HG03066 (cell line): ENCODE measurements around the gene WDFY3.

Experiments used
- ATAC-seq: cut with Tn5 transposase; IDR thresholded peaks from one replicate; pipeline ENCODE4 v1.9.1; 2021; ENCODE audit warnings: low read depth; ENCODE audit not compliant: unreplicated experiment

The WDFY3 gene

GRCh38 chr4:84966382-84967242, at the start of gene WDFY3:
TSS of gene WDFY3 (minus strand) at chr4:84966690. CDS start at chr4:84860591, 106,099 bp downstream.
- ATAC-seq: peak; percentile 62

GRCh38 chr4:85005865-85006377, 39.4 kb upstream of the WDFY3 start:
- no peak for ATAC-seq

- no peak for ATAC-seq
Measured at GRCh38 chr4:85000343-85000742, 33.9 kb upstream of the WDFY3 start.

- ATAC-seq: no peak
Measured at GRCh38 chr4:84995386-84995785, 28.9 kb upstream of the WDFY3 start.

- ATAC-seq: no peak
Measured at GRCh38 chr4:84994280-84994679, 27.8 kb upstream of the WDFY3 start.

- ATAC-seq: no peak
Measured at GRCh38 chr4:84985952-84986351, 19.5 kb upstream of the WDFY3 start.

- ATAC-seq: no peak
Measured at GRCh38 chr4:84977396-84977795, 10.9 kb upstream of the WDFY3 start.

- ATAC-seq: no peak
Measured at GRCh38 chr4:84973856-84974255, 7.4 kb upstream of the WDFY3 start.

- no peak for ATAC-seq
Measured at GRCh38 chr4:84971319-84971932, 4.9 kb upstream of the WDFY3 start.

GRCh38 chr4:84968925-84969324, 2.4 kb upstream of the WDFY3 start:
- no peak for ATAC-seq

- no peak for ATAC-seq
Measured at GRCh38 chr4:84967243-84967690, 777 bp upstream of the WDFY3 start.

- no peak for ATAC-seq
Measured at GRCh38 chr4:84965553-84966381, 723 bp downstream of the WDFY3 start.

GRCh38 chr4:84964995-84965552, 1.4 kb downstream of the WDFY3 start:
- no peak for ATAC-seq

- ATAC-seq: no peak
Measured at GRCh38 chr4:84962102-84962501, 4.4 kb downstream of the WDFY3 start.

GRCh38 chr4:84958434-84958833, 8.1 kb downstream of the WDFY3 start:
- no peak for ATAC-seq

- ATAC-seq: no peak
Measured at GRCh38 chr4:84957514-84958420, 8.7 kb downstream of the WDFY3 start.

GRCh38 chr4:84956014-84956413, 10.5 kb downstream of the WDFY3 start:
- no peak for ATAC-seq

GRCh38 chr4:84954982-84955567, 11.4 kb downstream of the WDFY3 start:
- ATAC-seq: no peak

GRCh38 chr4:84952776-84953175, 13.7 kb downstream of the WDFY3 start:
- ATAC-seq: no peak
